Dermis blood vessel endothelial cell (primary cell): Measurements from ENCODE around the gene ZBTB7A. TPM values are rescaled to one million over a fixed set of nuclear protein-coding genes. Genes with fewer than 3 reads are reported as not detected.
"Not testable (repeated sequence)": the region's sequence is repeated elsewhere in the genome, so short reads cannot be mapped to it uniquely, and the experiment has no call there.

Experiments
- DNase-seq: peaks from one replicate; pipeline ENCODE4 v3.0.0; 2010
- total RNA-seq: library from RNA; depleted of rRNA; stranded (reverse); fragments of >200 nt; gene quantifications from 2 replicates; pipeline ENCODE4 v1.2.3, GENCODE V29; 2014

The ZBTB7A gene
- total RNA-seq, 1 donor from 2014 or later = 17.4 TPM

GRCh38 chr19:4014541-4015491, 51.9 kb downstream of the ZBTB7A start:
- peak; percentile 26 for DNase-seq

- DNase-seq = no peak
Observed at GRCh38 chr19:4013886-4014540, 52.7 kb downstream of the ZBTB7A start.

GRCh38 chr19:4012975-4013634, 53.6 kb downstream of the ZBTB7A start:
- no peak for DNase-seq

- no peak for DNase-seq
Observed at GRCh38 chr19:4012092-4012974, 54.4 kb downstream of the ZBTB7A start.

- not testable (repeated sequence) for DNase-seq
Observed at GRCh38 chr19:4011430-4011829, 55.3 kb downstream of the ZBTB7A start.

- no peak for DNase-seq
Observed at GRCh38 chr19:4010808-4011110, 55.9 kb downstream of the ZBTB7A start.

- no peak for DNase-seq
Observed at GRCh38 chr19:4009990-4010807, 56.5 kb downstream of the ZBTB7A start.

- DNase-seq = peak; percentile 59
Observed at GRCh38 chr19:4007836-4008539, 58.7 kb downstream of the ZBTB7A start.

- peak; percentile 97 for DNase-seq
Observed at GRCh38 chr19:4007021-4007835, 59.5 kb downstream of the ZBTB7A start, which contains the start of gene PIAS4. Gene PIAS4 (plus strand): TSS chr19:4007736. CDS start chr19:4007761, 25 bp downstream.

- not testable (repeated sequence) for DNase-seq
Observed at GRCh38 chr19:4005436-4005835, 61.3 kb downstream of the ZBTB7A start.

- DNase-seq = not testable (repeated sequence)
Observed at GRCh38 chr19:4000798-4001197, 65.9 kb downstream of the ZBTB7A start.

GRCh38 chr19:3998667-3999412, 67.9 kb downstream of the ZBTB7A start:
- not testable (repeated sequence) for DNase-seq

- no peak for DNase-seq
Observed at GRCh38 chr19:3995607-3996006, 71.1 kb downstream of the ZBTB7A start.

Other genes with a start within 250 kb of the ZBTB7A start
- gene ZFR2, start 197.9 kb downstream of the ZBTB7A start, total RNA-seq = 0.17 TPM in 1 of 2 replicates, not detected in the other
- gene ATCAY, start 186.2 kb downstream of the ZBTB7A start, total RNA-seq = not detected in 2 replicates
- gene NMRK2, start 133.8 kb downstream of the ZBTB7A start, total RNA-seq = not detected in 2 replicates
- 151 and 203 TPM in 2 replicates for gene DAPK3, start 95.8 kb downstream of the ZBTB7A start, total RNA-seq
- gene EEF2, start 81.4 kb downstream of the ZBTB7A start, total RNA-seq = 2,677 and 3,798 TPM in 2 replicates
- gene PIAS4, start 59.2 kb downstream of the ZBTB7A start, total RNA-seq = 22.0 and 27.2 TPM in 2 replicates
- 152 and 183 TPM in 2 replicates for gene MAP2K2, start 57.2 kb upstream of the ZBTB7A start, total RNA-seq
- not detected in 2 replicates for gene CREB3L3, start 86.7 kb upstream of the ZBTB7A start, total RNA-seq
- gene SIRT6, start 115.7 kb upstream of the ZBTB7A start, total RNA-seq = 14.0 and 23.1 TPM in 2 replicates
- 0.42 and 0.68 TPM in 2 replicates for gene ANKRD24, start 115.8 kb upstream of the ZBTB7A start, total RNA-seq
- gene EBI3, start 162.6 kb upstream of the ZBTB7A start, total RNA-seq = 0.47 and 3.1 TPM in 2 replicates
- gene YJU2, start 180.2 kb upstream of the ZBTB7A start, total RNA-seq = 23.7 and 24.4 TPM in 2 replicates
- not detected in 2 replicates for gene SHD, start 212.4 kb upstream of the ZBTB7A start, total RNA-seq
- not detected in 2 replicates for gene TMIGD2, start 235.5 kb upstream of the ZBTB7A start, total RNA-seq
- gene FSD1, start 237.7 kb upstream of the ZBTB7A start, total RNA-seq = 7.0 and 11.0 TPM in 2 replicates